HG02642 (cell line): ENCODE measurements around the gene DPM3.
"Not testable (repeated sequence)": the region's sequence is repeated elsewhere in the genome, so short reads cannot be mapped to it uniquely, and the experiment has no call there.

ENCODE experiments used
- ATAC-seq: cut with Tn5 transposase; IDR thresholded peaks from one replicate; pipeline ENCODE4 v1.9.1; 2021; ENCODE audit warnings: mild to moderate bottlenecking; ENCODE audit not compliant: unreplicated experiment, poor library complexity

Gene DPM3

GRCh38 chr1:155175927-155176371 is 35.6 kb upstream of the DPM3 start:
- no peak for ATAC-seq

GRCh38 chr1:155175281-155175926 is 35.1 kb upstream of the DPM3 start:
- ATAC-seq = no peak

GRCh38 chr1:155174324-155175280 is 34.3 kb upstream of the DPM3 start:
- ATAC-seq = no peak

- peak; percentile 12 for ATAC-seq
Measured at GRCh38 chr1:155173478-155174323, 33.4 kb upstream of the DPM3 start, which contains the start of gene TRIM46. Gene TRIM46, plus strand, starts transcription at chr1:155173849. Its CDS starts 118 bp downstream, at chr1:155173967.

GRCh38 chr1:155172732-155173477 is 32.6 kb upstream of the DPM3 start, which contains the start of gene KRTCAP2:
Gene KRTCAP2, minus strand, starts transcription at chr1:155173304. Its CDS starts 80 bp downstream, at chr1:155173224.
- ATAC-seq = peak; percentile 72

- ATAC-seq = no peak
Measured at GRCh38 chr1:155171836-155172731, 31.8 kb upstream of the DPM3 start.

- ATAC-seq = no peak
Measured at GRCh38 chr1:155170806-155171205, 30.5 kb upstream of the DPM3 start.

- no peak for ATAC-seq
Measured at GRCh38 chr1:155170101-155170785, 29.9 kb upstream of the DPM3 start.

GRCh38 chr1:155169541-155169940 is 29.2 kb upstream of the DPM3 start:
- ATAC-seq = no peak

GRCh38 chr1:155168456-155169210 is 28.3 kb upstream of the DPM3 start:
- no peak for ATAC-seq

- not testable (repeated sequence) for ATAC-seq
Measured at GRCh38 chr1:155168105-155168445, 27.7 kb upstream of the DPM3 start.

GRCh38 chr1:155167166-155168104 is 27.1 kb upstream of the DPM3 start:
- ATAC-seq = peak; percentile 51

- ATAC-seq = no peak
Measured at GRCh38 chr1:155166471-155167165, 26.3 kb upstream of the DPM3 start.

- no peak for ATAC-seq
Measured at GRCh38 chr1:155166051-155166470, 25.7 kb upstream of the DPM3 start.

GRCh38 chr1:155164625-155165024 is 24.3 kb upstream of the DPM3 start:
- not testable (repeated sequence) for ATAC-seq

GRCh38 chr1:155163785-155164184 is 23.5 kb upstream of the DPM3 start:
- ATAC-seq = not testable (repeated sequence)
